Lower leg skin (tissue), 4 donors: ENCODE data around the gene GAREM1. TPM values are rescaled to one million over a fixed set of nuclear protein-coding genes. Genes with fewer than 3 reads are reported as not detected.
"Not testable (repeated sequence)": the region's sequence is repeated elsewhere in the genome, so short reads cannot be mapped to it uniquely, and the experiment has no call there.

Source experiments
- DNase-seq, 2 donors: peaks; one replicate each; pipeline ENCODE4 v3.0.0-alpha.2; 2019; ENCODE audit warnings: low spot score in 2 of 2
- H3K4me3 ChIP-seq: fragments of 200-600 bp; sonication (generic); 2 replicates; pipeline ENCODE4 v1.5.1; 2017; ENCODE audit warnings: mild to moderate bottlenecking, low read depth; ENCODE audit not compliant: poor library complexity, severe bottlenecking
- CTCF ChIP-seq, 3 donors: fragments of 450-650 bp; IDR thresholded peaks; one replicate each; pipeline ENCODE4 v1.5.1; 2016; ENCODE audit warnings: antibody characterized with exemption in 3 of 3, mild to moderate bottlenecking in 3 of 3, moderate library complexity in 2 of 3
- POLR2A ChIP-seq, 2 donors: fragments of 450-650 bp; IDR thresholded peaks; one replicate each; pipeline ENCODE4 v1.6.1; 2016 to 2017; ENCODE audit warnings: antibody characterized with exemption in 2 of 2, mild to moderate bottlenecking in 1 of 2, moderate library complexity in 1 of 2
- WGBS, 2 donors: methylation state at CpG; one replicate each; pipeline ENCODE4 v1.1.5; 2018; 5-methylcytosine and 5-hydroxymethylcytosine counted together
- intact Hi-C: fragments of 100-400 bp; cut with DNase I; formaldehyde crosslinking; loops from one replicate; pipeline ENCODE4 v1.15.0; 2023; ENCODE audit warnings: low total_unique reads
- total RNA-seq, 4 donors: library from RNA; depleted of rRNA; stranded (reverse); fragments of >200 nt; gene quantifications; one replicate each; pipeline ENCODE4 v1.1.0, GENCODE V29; 2016

Gene GAREM1
- total RNA-seq, 4 donors from 2014 or later = 41.1 to 70.9 (median 49.6) TPM

GRCh38 chr18:32483002-32483401 is 12.3 kb upstream of the GAREM1 start:
- no peak for TF ChIP-seq POLR2A (IDR thresholded peaks at IDR 0.05)
- no peak for TF ChIP-seq CTCF (IDR thresholded peaks at IDR 0.05)
- H3K4me3 ChIP-seq = no peak overlapping the region
- 71 to 77% methylated on average over 3 of the region's 3 CpGs for WGBS, 2 donors
- no peak for DNase-seq
- intact Hi-C loops = no loop called here

- H3K4me3 ChIP-seq = no peak overlapping the region
- WGBS, 2 donors = 87 to 90% methylated on average over 2 of the region's 2 CpGs
- no peak for TF ChIP-seq POLR2A (IDR thresholded peaks at IDR 0.05)
- no peak for TF ChIP-seq CTCF (IDR thresholded peaks at IDR 0.05)
- DNase-seq = no peak
- intact Hi-C loops = no loop called here
Observed at GRCh38 chr18:32482117-32482516, 11.4 kb upstream of the GAREM1 start.

- DNase-seq = no peak
- TF ChIP-seq POLR2A (IDR thresholded peaks at IDR 0.05) (no peak), CTCF (IDR thresholded peaks at IDR 0.05) (no peak)
- H3K4me3 ChIP-seq = no peak overlapping the region
- WGBS, 2 donors = 32 to 52% methylated on average over 1 of the region's 1 CpG
- intact Hi-C loops = no loop called here
Observed at GRCh38 chr18:32480581-32480980, 9.9 kb upstream of the GAREM1 start.

- 57 to 85% methylated on average over 1 of the region's 1 CpG for WGBS, 2 donors
- DNase-seq = no peak
- TF ChIP-seq POLR2A (IDR thresholded peaks at IDR 0.05) = no peak
- no peak overlapping the region for H3K4me3 ChIP-seq
- intact Hi-C loops = no loop called here
Observed at GRCh38 chr18:32478807-32479206, 8.1 kb upstream of the GAREM1 start.

- 48 to 72% methylated on average over 1 of the region's 1 CpG for whole genome bisulfite sequencing, 2 donors
- TF ChIP-seq POLR2A (IDR thresholded peaks at IDR 0.05) (no peak), CTCF (IDR thresholded peaks at IDR 0.05) (no peak)
- no peak for DNase-seq
- intact Hi-C loops = no loop called here
- no peak overlapping the region for H3K4me3 ChIP-seq
Observed at GRCh38 chr18:32478317-32478716, 7.6 kb upstream of the GAREM1 start.

GRCh38 chr18:32476106-32476505 is 5.4 kb upstream of the GAREM1 start:
- TF ChIP-seq CTCF (IDR thresholded peaks at IDR 0.05) = no peak
- TF ChIP-seq POLR2A (IDR thresholded peaks at IDR 0.05) = no peak

GRCh38 chr18:32475069-32475468 is 4.4 kb upstream of the GAREM1 start:
- DNase-seq, H3K4me3 ChIP-seq, intact Hi-C loops: not testable (repeated sequence)
- WGBS, 2 donors = 94 to 99% methylated on average over 12 of the region's 12 CpGs

More at GRCh38 chr18:32476106-32476505, 5.4 kb upstream of the GAREM1 start:
- no peak for DNase-seq
- intact Hi-C loops = no loop called here
- WGBS, 2 donors = 65 to 66% methylated on average over 2 of the region's 2 CpGs
- no peak overlapping the region for H3K4me3 ChIP-seq
